AG04450 (cell line): ENCODE results near the gene OSBPL2. TPM values are rescaled to one million over a fixed set of nuclear protein-coding genes. Genes with fewer than 3 reads are reported as not detected.

Source experiments
- CTCF ChIA-PET: fragments of 300-600, 350-600 bp; formaldehyde crosslinking; extraction: SDS; loops from one replicate; lab custom pipeline; 2022; ENCODE audit warnings: antibody characterized with exemption, inconsistent platforms; lab: Charles Lee
- POLR2A ChIA-PET: fragments of 350-600 bp; formaldehyde crosslinking; extraction: SDS; loops from one replicate; lab custom pipeline; 2021; ENCODE audit warnings: antibody characterized with exemption, inconsistent platforms; lab: Yijun Ruan, JAX
- DNase-seq: peaks from one replicate; pipeline ENCODE4 v3.0.0-alpha.2; 2011; ENCODE audit warnings: low read depth, low spot score
- H3K27ac ChIP-seq: one replicate; pipeline ENCODE4 v1.5.1; 2012; ENCODE audit warnings: low read depth, low read length, control low read depth
- H3K27me3 ChIP-seq: one replicate; pipeline ENCODE4 v1.6.0; 2012; ENCODE audit warnings: low read length; ENCODE audit not compliant: control insufficient read depth, insufficient read depth
- H3K4me3 ChIP-seq: 2 replicates; pipeline ENCODE4 v1.5.1; 2011; ENCODE audit warnings: mild to moderate bottlenecking, low read depth, low read length, control low read depth
- H3K9me3 ChIP-seq: 2 replicates; pipeline ENCODE4 v1.5.1; 2012; ENCODE audit warnings: low read length; ENCODE audit not compliant: control insufficient read depth, insufficient read depth
- CTCF ChIP-seq: IDR thresholded peaks from 2 replicates; pipeline ENCODE4 v1.5.1; 2011; ENCODE audit warnings: low read depth, low read length, control low read depth, inconsistent platforms
- polyA plus RNA-seq: library from polyadenylated mRNA; depleted of rRNA; stranded (reverse); fragments of >200 nt; gene quantifications from 2 replicates; pipeline ENCODE4 v1.2.3, GENCODE V29; 2011

The OSBPL2 gene
- polyA plus RNA-seq, 1 experiment, result 18.5 TPM

DNA sequence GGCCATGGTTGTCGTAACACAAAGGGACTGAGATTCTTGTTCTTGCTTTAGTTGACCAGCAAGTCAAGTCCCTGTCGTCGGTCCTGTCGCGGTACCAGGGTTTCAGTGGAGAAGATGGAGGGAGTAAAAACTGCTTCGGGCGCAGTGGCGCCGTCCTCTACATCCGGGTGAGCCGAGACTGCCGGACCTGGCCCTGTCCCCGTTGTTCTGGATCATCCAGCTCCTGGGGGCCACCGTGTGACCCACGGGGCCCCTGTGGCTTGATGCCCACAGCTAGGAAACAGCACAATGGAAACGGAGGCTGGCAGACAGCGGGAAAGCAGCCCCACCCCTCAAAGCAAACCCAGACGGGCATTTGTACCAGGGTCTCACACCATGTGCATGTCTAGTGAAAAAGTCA, 40.5 kb upstream of the OSBPL2 start:
- no peak overlapping the region for H3K27ac ChIP-seq
- no peak overlapping the region for H3K4me3 ChIP-seq
- no peaks in the 10 kb centered on the region; the same call in 1 of the 2 replicates for H3K9me3 ChIP-seq
- no peak for TF ChIP-seq CTCF
- no peaks in the 10 kb centered on the region for H3K27me3 ChIP-seq
- POLR2A ChIA-PET, result no interaction called here
- no peak for DNase-seq
- CTCF ChIA-PET, result interaction anchor here (1.3 kb wide), 1 partner anchor 26 kb away, joined by 4 read pairs; no protein-coding TSS in a partner anchor

GRCh38 chr20:62198496-62198895, 39.8 kb upstream of the OSBPL2 start:
- POLR2A ChIA-PET, result no interaction called here
- H3K4me3 ChIP-seq, result no peak overlapping the region
- no peak overlapping the region for H3K27ac ChIP-seq
- no peaks in the 10 kb centered on the region for H3K27me3 ChIP-seq
- DNase-seq, result no peak
- CTCF ChIA-PET, result no interaction called here
- TF ChIP-seq CTCF, result no peak
- H3K9me3 ChIP-seq, result no peaks in the 10 kb centered on the region; the same call in 1 of the 2 replicates

- no peak overlapping the region for H3K27ac ChIP-seq
- ChIA-PET CTCF (no interaction called here), POLR2A (no interaction called here)
Observed at GRCh38 chr20:62198931-62199330, 39.4 kb upstream of the OSBPL2 start.

GRCh38 chr20:62200491-62201172, 37.7 kb upstream of the OSBPL2 start:
- no peak for TF ChIP-seq CTCF
- ChIA-PET POLR2A (interaction anchor here (0.9 kb wide), 1 partner anchor 11 kb away, joined by 3 read pairs; no protein-coding TSS in a partner anchor), CTCF (no interaction called here)
- Histone ChIP-seq H3K27ac (no peak overlapping the region), H3K4me3 (no peak overlapping the region), H3K9me3 (no peaks in the 10 kb centered on the region; the same call in 1 of the 2 replicates), H3K27me3 (no peaks in the 10 kb centered on the region)
- DNase-seq, result no peak

More at GRCh38 chr20:62198931-62199330, 39.4 kb upstream of the OSBPL2 start:
- Histone ChIP-seq H3K27me3 (no peaks in the 10 kb centered on the region), H3K9me3 (no peaks in the 10 kb centered on the region; the same call in 1 of the 2 replicates), H3K4me3 (no peak overlapping the region)
- TF ChIP-seq CTCF, result no peak
- DNase-seq, result no peak

- CTCF ChIA-PET, result no interaction called here
- DNase-seq, result no peak
- no peak for TF ChIP-seq CTCF
- Histone ChIP-seq H3K4me3 (no peak overlapping the region), H3K27me3 (no peaks in the 10 kb centered on the region), H3K9me3 (no peaks in the 10 kb centered on the region; the same call in 1 of the 2 replicates), H3K27ac (no peak overlapping the region)
- POLR2A ChIA-PET, result no interaction called here
Observed at GRCh38 chr20:62201173-62202082, 36.9 kb upstream of the OSBPL2 start.
